HepG2 (cell line): ENCODE results near the gene DCST2. TPM values are rescaled to one million over a fixed set of nuclear protein-coding genes. Genes with fewer than 3 reads are reported as not detected.
A peak's percentile ranks its signal among the peaks of the same experiment; 100 is the strongest.

Source experiments
- ATAC-seq: fragments of 200-7000 bp; cut with Tn5 transposase; 3 replicates; pipeline ENCODE4 v1.9.1; 2020; ENCODE audit warnings: mild to moderate bottlenecking, moderate library complexity
- BruUV-seq: library from RNA; stranded (reverse); fragments of 400-500 nt; replicated peaks from 2 replicates; lab custom pipeline; 2021; lab: Mats Ljungman, UMichigan
- CTCF ChIA-PET: fragments of 300-600 bp; formaldehyde crosslinking; extraction: SDS; loops from one replicate; lab custom pipeline; 2021; ENCODE audit warnings: low total read pairs, inconsistent platforms, low intra/inter-chr PET ratio; lab: Yijun Ruan, JAX
- POLR2A ChIA-PET: fragments of 350-600 bp; sonication (Branson Sonifier 250); formaldehyde crosslinking; loops from one replicate; lab custom pipeline; 2020; ENCODE audit warnings: antibody characterized with exemption, inconsistent platforms; lab: Yijun Ruan, JAX
- DNase-seq: peaks from one replicate; pipeline ENCODE4 v3.0.0-alpha.2; 2015; ENCODE audit warnings: low spot score
- FAIRE-seq: peaks from 3 replicates; lab custom pipeline; 2011; peaks lifted over from hg19 to GRCh38; lab: Jason Lieb, UNC
- H2AFZ ChIP-seq: one replicate; pipeline ENCODE4 v1.6.1; 2011; ENCODE audit warnings: low read length, inconsistent platforms
- H3K27ac ChIP-seq: fragments of 300-600 bp; 3 replicates; pipeline ENCODE4 v1.8.0; 2011; ENCODE audit warnings: mixed run types, mild to moderate bottlenecking, mixed read lengths, low read length, inconsistent platforms; ENCODE audit not compliant: insufficient read depth; ENCODE audit errors: extremely low read length
- H3K27me3 ChIP-seq, 2 experiments: fragments of 200-600 bp in 1 of 2; 2 replicates in 1 of 2; 3 replicates in 1 of 2; pipeline versions ENCODE4 v1.6.0 to v1.8.0; 2011; ENCODE audit warnings: low read length in 2 of 2, mild to moderate bottlenecking in 2 of 2, moderate library complexity in 2 of 2, inconsistent platforms in 1 of 2; ENCODE audit not compliant: insufficient read depth in 2 of 2, control insufficient read depth in 1 of 2
- H3K36me3 ChIP-seq, 2 experiments: fragments of 200-600 bp in 1 of 2; replicated peaks in 1 of 2; 2 replicates in 1 of 2; 3 replicates in 1 of 2; pipeline versions ENCODE4 v1.5.1 to v1.8.0; 2011; ENCODE audit warnings: low read length in 2 of 2, inconsistent platforms in 1 of 2; ENCODE audit not compliant: insufficient read depth in 2 of 2, control insufficient read depth in 1 of 2
- H3K4me1 ChIP-seq: 2 replicates; pipeline ENCODE4 v1.5.1; 2012; ENCODE audit warnings: low read length, inconsistent platforms; ENCODE audit not compliant: insufficient read depth
- H3K4me2 ChIP-seq: 2 replicates; pipeline ENCODE4 v1.6.0; 2011; ENCODE audit warnings: low read depth, low read length, inconsistent platforms
- H3K4me3 ChIP-seq, 3 experiments: fragments of 200-600 bp in 1 of 3; sonication (generic), shearing (Covaris generic) in 1 of 3; replicated peaks in 1 of 3; 2 replicates each; pipeline ENCODE4 v1.5.1; 2011 to 2016; ENCODE audit warnings: low read length in 3 of 3, inconsistent platforms in 2 of 3, low read depth in 2 of 3, mild to moderate bottlenecking in 2 of 3, control low read depth in 1 of 3, mixed read lengths in 1 of 3; ENCODE audit not compliant: insufficient read depth in 1 of 3
- H3K79me2 ChIP-seq: one replicate; pipeline ENCODE4 v1.6.1; 2011; ENCODE audit warnings: low read length, inconsistent platforms; ENCODE audit not compliant: insufficient read depth
- H3K9ac ChIP-seq: 2 replicates; pipeline ENCODE4 v1.6.0; 2011; ENCODE audit warnings: mild to moderate bottlenecking, low read depth, low read length, inconsistent platforms; ENCODE audit not compliant: insufficient read depth
- H3K9me3 ChIP-seq: 2 replicates; pipeline ENCODE4 v1.5.1; 2012; ENCODE audit warnings: mild to moderate bottlenecking, low read length
- H4K20me1 ChIP-seq: 2 replicates; pipeline ENCODE4 v1.6.0; 2011; ENCODE audit warnings: inconsistent platforms, mild to moderate bottlenecking, low read length, moderate library complexity; ENCODE audit not compliant: insufficient read depth
- ATF7-NPFF ChIP-seq: sonication (generic); formaldehyde crosslinking; IDR thresholded peaks from 2 replicates; pipeline ENCODE4 v1.8.1; 2023; ENCODE audit warnings: mild to moderate bottlenecking, low read depth, missing genetic modification reagents, moderate library complexity
- ESRRA ChIP-seq: sonication (generic); formaldehyde crosslinking; IDR thresholded peaks from 2 replicates; pipeline ENCODE4 v1.5.1; 2020; ENCODE audit warnings: mild to moderate bottlenecking, low read depth, missing genetic modification reagents
- HNRNPLL ChIP-seq: fragments of 200-400 bp; formaldehyde crosslinking; IDR thresholded peaks from 2 replicates; pipeline ENCODE4 v1.6.1; 2017; ENCODE audit warnings: mild to moderate bottlenecking, low read depth, low read length; ENCODE audit not compliant: poor library complexity, severe bottlenecking
- MXD4 ChIP-seq: IDR thresholded peaks from 2 replicates; pipeline ENCODE4 v1.6.1; 2016; ENCODE audit warnings: mild to moderate bottlenecking, missing biosample characterization, missing genetic modification reagents
- PHF21A ChIP-seq: sonication (generic); formaldehyde crosslinking; IDR thresholded peaks from 2 replicates; pipeline ENCODE4 v1.5.0; 2020; ENCODE audit warnings: mild to moderate bottlenecking, missing genetic modification reagents
- SKI ChIP-seq: fragments of 450-650 bp; IDR thresholded peaks from one replicate; pipeline ENCODE4 v1.6.1; 2018; ENCODE audit warnings: mild to moderate bottlenecking; ENCODE audit not compliant: partially characterized antibody
- ZKSCAN1 ChIP-seq: fragments of 150-350 bp; IDR thresholded peaks from 2 replicates; pipeline ENCODE4 v1.6.1; 2014; ENCODE audit warnings: low read length
- ZNF547 ChIP-seq: sonication (generic); formaldehyde crosslinking; IDR thresholded peaks from 2 replicates; pipeline ENCODE4 v1.5.1; 2020; ENCODE audit warnings: mild to moderate bottlenecking, missing genetic modification reagents
- ZNF552 ChIP-seq: sonication (generic); formaldehyde crosslinking; IDR thresholded peaks from 2 replicates; pipeline ENCODE4 v1.9.0; 2022; ENCODE audit warnings: missing genetic modification reagents, mild to moderate bottlenecking, borderline replicate concordance
- ZNF564 ChIP-seq: sonication (generic); formaldehyde crosslinking; IDR thresholded peaks from 2 replicates; pipeline ENCODE4 v1.8.1; 2023; ENCODE audit warnings: mild to moderate bottlenecking, missing genetic modification reagents
- WGBS: methylation state at CpG from one replicate; pipeline ENCODE4 v1.1.6; 2017; ENCODE audit warnings: low lambda C conversion rate; 5-methylcytosine and 5-hydroxymethylcytosine counted together
- in situ Hi-C: cut with HindIII; loops from 2 replicates; pipeline ENCODE4 v1.10.0; 2017; ENCODE audit warnings: low pct_unique_long_range_greater_than_20kb; ENCODE audit not compliant: extremely low pct_ligation_motif_present
- intact Hi-C: fragments of 100-400 bp; cut with micrococcal nuclease; formaldehyde crosslinking; loops from one replicate; pipeline ENCODE4 v1.10.0; 2022; ENCODE audit not compliant: unreplicated experiment
- polyA plus RNA-seq, 8 experiments: library from polyadenylated mRNA; depleted of rRNA in 3 of 8; stranded (reverse) in 7 of 8; unstranded in 1 of 8; fragments of >200 nt; fragmentation: Illumina TruSeq in 4 of 8; extraction: Trizol in 4 of 8; gene quantifications; 2 replicates each; pipeline versions ENCODE4 v1.2.1 to v1.2.3, GENCODE V29; 2011 to 2016; ENCODE audit warnings: low read depth in 4 of 8, missing spikeins in 1 of 8, mixed read lengths in 1 of 8; ENCODE audit not compliant: insufficient read depth in 1 of 8
- total RNA-seq, 5 experiments: library from RNA; depleted of rRNA; stranded (reverse); fragments of >200 nt; fragmentation: Illumina TruSeq; extraction: Trizol; gene quantifications; 2 replicates each; pipeline ENCODE4 v1.2.3, GENCODE V29; 2016; ENCODE audit warnings: low read depth in 1 of 5
- TF ChIP-seq, protein P1 (sequence below): sonication (generic); formaldehyde crosslinking; IDR thresholded peaks from 2 replicates; pipeline ENCODE4 v1.4.0; 2020; ENCODE audit warnings: mild to moderate bottlenecking, low read depth, missing genetic modification reagents
- TF ChIP-seq, protein P2 (sequence below): sonication (generic); formaldehyde crosslinking; IDR thresholded peaks from one replicate; pipeline ENCODE4 v1.5.1; 2020; ENCODE audit warnings: mild to moderate bottlenecking, missing genetic modification reagents; ENCODE audit errors: not compliant biosample characterization

The DCST2 gene
- total and polyA plus RNA-seq, 2 of the 13 experiments (the other 11 are each of a cell fraction or from before 2014, with no cell fraction given), result 0.74 TPM; not detected in 1

DNA sequence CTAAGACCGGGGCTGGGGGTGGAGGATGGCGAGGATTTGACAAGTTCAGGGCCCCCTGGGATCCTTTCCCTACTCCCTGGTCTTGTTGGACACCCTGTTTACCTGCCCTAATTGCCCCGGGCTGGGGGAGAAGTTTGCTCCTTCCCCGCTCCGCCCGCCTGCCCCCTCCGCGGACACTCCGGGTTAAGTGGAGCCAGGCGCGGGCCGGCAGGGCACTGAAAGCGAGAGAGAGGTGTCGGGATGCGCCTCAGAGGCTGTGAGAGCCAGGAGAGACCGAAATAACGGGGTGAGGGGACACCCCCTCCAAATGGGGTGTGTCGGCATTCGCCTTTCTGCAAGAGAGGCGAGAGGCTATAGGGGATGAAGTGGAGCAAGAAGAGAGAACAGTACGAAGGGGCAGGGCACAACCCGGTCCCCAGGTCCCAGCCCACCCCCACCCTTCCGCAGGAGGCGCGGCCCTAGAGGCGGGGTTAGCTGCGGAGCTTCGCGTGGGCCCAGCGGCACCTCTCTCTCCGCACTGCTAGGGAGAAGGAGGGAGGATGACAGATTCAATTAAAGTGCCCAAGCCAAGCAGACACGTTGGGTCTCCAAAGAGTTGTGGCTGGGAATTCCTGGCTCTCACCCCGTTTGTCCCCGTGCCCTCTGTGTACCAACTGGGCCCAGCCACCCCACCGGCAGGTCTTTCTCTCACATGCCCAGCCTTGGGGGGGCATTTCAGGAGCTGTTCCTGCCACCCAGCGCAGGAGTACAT lies 48.9 kb upstream of the DCST2 start (continued):
- TF ChIP-seq, protein P1, sequence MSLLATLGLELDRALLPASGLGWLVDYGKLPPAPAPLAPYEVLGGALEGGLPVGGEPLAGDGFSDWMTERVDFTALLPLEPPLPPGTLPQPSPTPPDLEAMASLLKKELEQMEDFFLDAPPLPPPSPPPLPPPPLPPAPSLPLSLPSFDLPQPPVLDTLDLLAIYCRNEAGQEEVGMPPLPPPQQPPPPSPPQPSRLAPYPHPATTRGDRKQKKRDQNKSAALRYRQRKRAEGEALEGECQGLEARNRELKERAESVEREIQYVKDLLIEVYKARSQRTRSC (CRISPR knock-in tag), result no peak
- TF ChIP-seq ZKSCAN1 (no peak), ATF7-NPFF (CRISPR knock-in tag) (no peak), MXD4 (no peak), ESRRA (CRISPR knock-in tag) (no peak), HNRNPLL (peak; percentile 21), PHF21A (CRISPR knock-in tag) (no peak), ZNF552 (CRISPR knock-in tag) (no peak)

DNA sequence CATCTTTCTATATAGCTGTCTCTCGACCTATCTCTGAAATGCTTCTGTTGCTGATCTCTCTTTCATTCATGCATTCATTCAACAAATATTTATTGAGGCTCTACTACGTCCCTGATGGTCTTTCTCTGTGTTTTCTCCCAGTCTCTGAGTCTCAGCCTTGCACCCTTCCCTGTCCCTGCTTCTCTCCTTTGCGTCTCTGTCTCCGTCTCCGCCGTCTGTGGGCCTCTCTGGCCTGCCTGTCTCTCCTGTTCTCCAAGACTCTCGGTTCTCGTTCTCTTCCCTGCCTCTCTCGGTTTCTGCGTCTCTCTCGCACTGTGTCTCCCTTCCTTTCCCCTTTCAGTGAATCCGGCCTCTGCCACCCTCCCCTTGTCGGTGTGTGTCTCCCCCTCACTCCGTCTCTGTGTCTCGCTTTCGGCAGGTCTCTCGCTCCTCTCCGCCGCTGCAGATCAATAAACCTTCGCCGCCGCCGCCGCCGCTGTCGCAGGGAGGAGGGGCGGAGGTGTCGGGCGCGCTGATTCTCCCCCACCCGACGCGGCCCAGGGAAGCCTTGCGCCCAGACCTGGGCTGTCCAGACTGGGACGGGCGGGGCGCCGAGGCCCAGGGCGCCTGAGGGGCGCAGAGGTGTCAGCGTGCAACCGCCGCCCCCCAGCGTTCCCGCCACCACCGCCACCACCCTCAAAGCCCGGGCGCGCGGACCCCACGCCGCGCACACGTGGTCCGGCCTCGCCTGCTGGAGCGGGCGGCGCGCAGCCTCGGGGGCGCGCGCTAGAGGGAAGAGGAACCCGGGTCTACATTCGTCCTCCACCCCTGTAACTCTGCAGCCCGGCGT lies 48.1 kb upstream of the DCST2 start:
- Histone ChIP-seq H3K27ac (no peak overlapping the region), H3K4me2 (peak overlapping the region; percentile 90), H3K27me3 (peaks cover 27 to 76% of the 10 kb centered on the region in 2 experiments), H3K79me2 (no peaks in the 10 kb centered on the region), H2AFZ (no peak overlapping the region), H3K4me1 (peaks cover 80% of the 10 kb centered on the region), H3K36me3 (no peaks in the 10 kb centered on the region), H4K20me1 (peaks cover 4% of the 10 kb centered on the region; the same call in 1 of the 2 replicates), H3K9me3 (no peaks in the 10 kb centered on the region), H3K9ac (no peak overlapping the region), H3K4me3 (peak overlapping the region; percentile 41 to 70 (median 41))
- DNase-seq (no peak), FAIRE-seq (no peak), ATAC-seq (no peak)
- POLR2A ChIA-PET, result interaction anchor here (1.2 to 1.3 kb wide), 2 partner anchors 11 to 19 kb away, joined by 3 to 4 read pairs; no protein-coding TSS in a partner anchor
- in situ Hi-C loops, result no loop called here
- intact Hi-C loops, result loop anchor here (5.0 to 10.0 kb wide), 2 partner anchors 34 to 177 kb away; no protein-coding TSS in a partner anchor
- CTCF ChIA-PET, result no interaction called here
- WGBS, result 4% methylated on average over 33 of the region's 68 CpGs
- BruUV-seq, result no TSS peak
- peak; percentile 68 for TF ChIP-seq SKI
- TF ChIP-seq ZNF564 (CRISPR knock-in tag), result peak; percentile 69; the same call in 1 of the 2 replicates
- TF ChIP-seq, protein P2, sequence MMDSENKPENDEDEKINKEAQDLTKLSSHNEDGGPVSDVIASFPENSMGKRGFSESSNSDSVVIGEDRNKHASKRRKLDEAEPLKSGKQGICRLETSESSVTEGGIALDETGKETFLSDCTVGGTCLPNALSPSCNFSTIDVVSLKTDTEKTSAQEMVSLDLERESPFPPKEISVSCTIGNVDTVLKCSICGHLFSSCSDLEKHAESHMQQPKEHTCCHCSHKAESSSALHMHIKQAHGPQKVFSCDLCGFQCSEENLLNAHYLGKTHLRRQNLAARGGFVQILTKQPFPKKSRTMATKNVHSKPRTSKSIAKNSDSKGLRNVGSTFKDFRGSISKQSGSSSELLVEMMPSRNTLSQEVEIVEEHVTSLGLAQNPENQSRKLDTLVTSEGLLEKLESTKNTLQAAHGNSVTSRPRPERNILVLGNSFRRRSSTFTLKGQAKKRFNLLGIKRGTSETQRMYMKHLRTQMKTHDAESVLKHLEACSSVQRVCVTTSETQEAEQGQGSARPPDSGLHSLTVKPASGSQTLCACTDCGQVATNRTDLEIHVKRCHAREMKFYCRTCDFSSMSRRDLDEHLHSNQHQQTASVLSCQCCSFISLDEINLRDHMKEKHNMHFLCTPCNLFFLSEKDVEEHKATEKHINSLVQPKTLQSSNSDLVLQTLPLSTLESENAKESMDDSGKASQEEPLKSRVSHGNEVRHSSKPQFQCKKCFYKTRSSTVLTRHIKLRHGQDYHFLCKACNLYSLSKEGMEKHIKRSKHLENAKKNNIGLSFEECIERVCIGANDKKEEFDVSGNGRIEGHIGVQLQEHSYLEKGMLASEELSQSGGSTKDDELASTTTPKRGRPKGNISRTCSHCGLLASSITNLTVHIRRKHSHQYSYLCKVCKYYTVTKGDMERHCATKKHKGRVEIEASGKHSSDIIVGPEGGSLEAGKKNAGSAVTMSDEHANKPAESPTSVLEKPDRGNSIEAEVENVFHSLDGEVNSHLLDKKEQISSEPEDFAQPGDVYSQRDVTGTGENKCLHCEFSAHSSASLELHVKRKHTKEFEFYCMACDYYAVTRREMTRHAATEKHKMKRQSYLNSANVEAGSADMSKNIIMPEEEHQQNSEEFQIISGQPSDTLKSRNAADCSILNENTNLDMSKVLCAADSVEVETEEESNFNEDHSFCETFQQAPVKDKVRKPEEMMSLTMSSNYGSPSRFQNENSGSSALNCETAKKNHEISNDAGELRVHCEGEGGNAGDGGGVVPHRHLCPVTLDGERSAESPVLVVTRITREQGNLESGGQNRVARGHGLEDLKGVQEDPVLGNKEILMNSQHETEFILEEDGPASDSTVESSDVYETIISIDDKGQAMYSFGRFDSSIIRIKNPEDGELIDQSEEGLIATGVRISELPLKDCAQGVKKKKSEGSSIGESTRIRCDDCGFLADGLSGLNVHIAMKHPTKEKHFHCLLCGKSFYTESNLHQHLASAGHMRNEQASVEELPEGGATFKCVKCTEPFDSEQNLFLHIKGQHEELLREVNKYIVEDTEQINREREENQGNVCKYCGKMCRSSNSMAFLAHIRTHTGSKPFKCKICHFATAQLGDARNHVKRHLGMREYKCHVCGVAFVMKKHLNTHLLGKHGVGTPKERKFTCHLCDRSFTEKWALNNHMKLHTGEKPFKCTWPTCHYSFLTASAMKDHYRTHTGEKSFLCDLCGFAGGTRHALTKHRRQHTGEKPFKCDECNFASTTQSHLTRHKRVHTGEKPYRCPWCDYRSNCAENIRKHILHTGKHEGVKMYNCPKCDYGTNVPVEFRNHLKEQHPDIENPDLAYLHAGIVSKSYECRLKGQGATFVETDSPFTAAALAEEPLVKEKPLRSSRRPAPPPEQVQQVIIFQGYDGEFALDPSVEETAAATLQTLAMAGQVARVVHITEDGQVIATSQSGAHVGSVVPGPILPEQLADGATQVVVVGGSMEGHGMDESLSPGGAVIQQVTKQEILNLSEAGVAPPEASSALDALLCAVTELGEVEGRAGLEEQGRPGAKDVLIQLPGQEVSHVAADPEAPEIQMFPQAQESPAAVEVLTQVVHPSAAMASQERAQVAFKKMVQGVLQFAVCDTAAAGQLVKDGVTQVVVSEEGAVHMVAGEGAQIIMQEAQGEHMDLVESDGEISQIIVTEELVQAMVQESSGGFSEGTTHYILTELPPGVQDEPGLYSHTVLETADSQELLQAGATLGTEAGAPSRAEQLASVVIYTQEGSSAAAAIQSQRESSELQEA (CRISPR knock-in tag), result peak; percentile 49
- TF ChIP-seq ZNF547 (CRISPR knock-in tag), result peak; percentile 46; the same call in 1 of the 2 replicates
